HG02840 (cell line): ENCODE measurements around the gene GMFB.

Source experiments
- ATAC-seq: cut with Tn5 transposase; IDR thresholded peaks from one replicate; pipeline ENCODE4 v1.9.1; 2021; ENCODE audit warnings: mild to moderate bottlenecking, moderate library complexity, moderate number of reproducible peaks; ENCODE audit not compliant: unreplicated experiment, low FRiP score

The GMFB gene

DNA sequence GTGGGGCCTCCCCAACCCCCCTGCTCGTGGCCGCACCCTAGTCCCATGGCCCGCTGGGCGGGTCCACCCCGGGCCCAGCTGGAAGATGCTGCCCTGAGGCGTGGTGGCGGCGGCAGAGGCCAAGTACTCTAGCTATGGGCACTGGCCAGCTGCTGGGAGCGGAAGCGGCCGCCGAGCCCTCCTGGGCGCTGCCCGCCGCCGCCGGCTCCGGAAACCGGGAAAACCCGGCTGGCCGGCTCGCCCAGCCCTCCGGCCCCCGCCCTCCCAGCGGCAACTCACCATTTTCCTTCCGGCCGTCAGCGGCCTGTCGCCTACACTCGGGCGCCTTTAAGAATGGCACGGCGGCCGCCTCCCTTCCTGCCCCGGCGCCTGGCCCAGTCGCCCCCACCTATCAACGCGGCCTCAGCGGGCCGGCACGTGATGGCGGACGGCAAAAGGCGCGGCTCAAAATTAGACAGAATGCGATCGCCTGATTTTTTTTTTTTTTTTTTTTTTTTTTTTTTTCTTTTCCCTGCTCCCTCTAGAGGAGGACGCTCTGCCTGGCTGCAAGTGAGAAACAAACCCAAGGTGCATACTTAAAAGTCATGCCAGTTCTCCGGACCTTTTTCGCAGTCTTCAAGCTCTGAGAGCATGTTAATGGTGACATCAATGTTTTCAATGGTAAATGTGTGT lies at the start of gene GMFB:
Gene GMFB, minus strand, starts transcription at position 335 of the 672 bp plus-strand sequence. Its CDS starts 53 bp downstream, at position 282.
- ATAC-seq = peak; percentile 88

DNA sequence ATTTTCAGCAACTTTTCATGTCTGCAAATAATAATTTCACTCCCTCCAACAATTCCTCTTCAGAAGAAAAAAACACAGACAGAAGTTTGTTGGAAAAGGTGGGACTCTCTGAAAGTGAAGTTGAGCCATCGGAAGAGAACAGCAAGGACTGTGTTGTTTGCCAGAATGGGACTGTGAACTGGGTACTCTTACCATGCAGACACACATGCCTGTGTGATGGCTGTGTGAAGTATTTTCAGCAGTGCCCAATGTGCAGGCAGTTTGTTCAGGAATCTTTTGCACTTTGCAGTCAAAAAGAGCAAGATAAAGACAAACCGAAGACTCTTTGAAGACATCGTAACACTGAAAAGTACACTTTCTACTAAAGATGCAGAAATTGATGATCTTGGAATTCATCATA lies 49.3 kb upstream of the GMFB start:
- no peak for ATAC-seq

DNA sequence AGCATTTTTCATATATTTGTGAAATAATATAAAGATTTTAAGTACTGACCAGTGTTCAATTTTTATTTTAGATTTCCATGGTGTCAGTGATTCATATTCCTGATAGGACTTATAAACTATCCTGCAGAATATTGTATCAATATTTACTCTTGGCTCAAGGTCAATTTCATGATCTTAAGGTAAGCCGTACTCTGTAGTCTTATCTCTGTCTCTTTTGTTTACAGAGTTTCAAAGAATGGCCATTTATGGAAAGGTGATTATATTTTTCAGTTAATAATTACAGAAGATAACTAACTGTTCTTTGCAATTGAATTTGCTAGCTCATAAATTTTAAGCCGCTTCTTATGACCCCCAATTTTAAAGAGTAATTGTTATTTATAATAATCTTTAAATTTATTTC lies 48.9 kb upstream of the GMFB start:
- no peak for ATAC-seq

DNA sequence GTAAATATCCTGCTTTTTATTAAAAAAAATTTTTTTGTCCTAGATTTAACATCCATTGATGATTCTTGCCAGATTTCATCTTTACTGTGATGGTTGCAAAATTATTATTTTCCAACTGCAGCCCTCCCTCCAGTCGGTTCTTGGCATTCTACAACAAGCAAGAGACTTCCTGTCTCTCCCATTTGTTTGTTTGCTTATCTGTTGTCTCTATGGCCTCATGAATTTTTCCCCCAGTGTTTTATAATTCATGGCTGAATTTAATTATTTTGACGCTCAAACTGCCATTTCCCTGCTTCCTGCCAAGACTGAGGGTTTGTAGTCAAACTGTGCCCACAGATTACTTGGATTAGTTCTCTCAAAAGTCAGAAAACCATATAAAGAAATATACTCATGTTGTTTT lies 46.9 kb upstream of the GMFB start:
- ATAC-seq = no peak

GRCh38 chr14:54535126-54535525 lies 46.3 kb upstream of the GMFB start:
- ATAC-seq = no peak

- no peak for ATAC-seq
These were observed 44.3 kb upstream of the GMFB start for GRCh38 chr14:54533100-54533499.

DNA sequence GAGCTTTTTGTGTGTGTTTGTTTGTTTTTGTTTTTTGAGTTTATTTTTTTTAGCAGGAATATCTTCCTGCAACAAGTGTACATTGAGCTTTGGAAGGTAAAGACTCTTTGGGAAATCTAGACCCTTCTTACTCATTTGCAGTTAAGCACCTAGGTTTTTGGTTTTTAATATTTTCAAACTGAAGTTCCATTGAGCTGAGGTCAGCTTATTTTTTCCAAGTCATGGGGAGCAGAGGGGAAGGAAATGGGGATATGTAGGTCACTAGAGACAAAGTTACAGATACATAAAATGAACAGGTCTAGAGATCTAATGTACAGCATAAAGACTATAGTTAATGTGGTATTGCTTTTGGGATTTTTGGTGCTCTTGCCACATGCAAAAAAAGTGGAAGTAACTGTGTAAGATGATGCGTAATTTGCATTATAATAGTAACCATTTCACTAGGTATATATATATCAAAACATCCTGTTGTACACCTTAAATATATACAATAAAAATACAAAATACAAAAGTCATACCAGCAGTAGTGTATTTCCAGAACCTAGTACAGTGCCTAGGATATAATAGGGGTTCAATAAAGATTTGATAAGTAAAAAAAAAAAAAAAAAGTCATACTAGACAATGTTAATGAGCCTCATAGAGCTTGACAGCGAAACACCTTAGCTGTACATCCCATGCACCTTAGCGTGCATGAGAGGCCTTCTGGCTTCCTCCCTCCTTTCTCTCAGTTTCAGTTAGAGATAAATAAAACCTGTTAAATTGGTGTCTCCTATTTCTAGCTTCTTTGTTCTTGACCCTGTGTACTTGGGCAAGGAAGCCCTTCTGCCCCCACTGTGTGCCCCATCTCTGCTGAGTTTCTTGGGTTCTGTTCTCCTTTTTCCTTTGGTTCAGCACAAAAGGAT lies 43.6 kb upstream of the GMFB start:
- ATAC-seq = peak; percentile 83

DNA sequence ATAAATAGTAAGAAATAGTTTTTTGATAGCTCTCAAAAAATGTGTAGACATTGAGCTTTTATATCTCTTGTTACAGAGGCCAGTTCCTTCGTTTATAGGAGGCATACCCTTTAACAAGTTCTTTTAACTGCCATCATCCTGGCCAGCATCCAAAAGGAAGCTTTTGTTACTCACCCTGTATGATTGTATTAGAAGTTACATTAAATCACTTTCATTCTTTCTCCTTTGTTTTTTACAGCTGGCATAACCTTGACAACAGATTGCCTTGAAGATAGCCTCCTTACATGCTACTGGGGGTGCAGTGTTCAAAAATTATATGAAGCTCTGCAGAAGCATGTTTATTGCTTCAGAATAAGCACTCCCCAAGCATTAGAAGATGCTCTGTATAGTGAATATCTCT lies 41.0 kb upstream of the GMFB start:
- no peak for ATAC-seq

- ATAC-seq = no peak
These were observed 40.2 kb upstream of the GMFB start for GRCh38 chr14:54528973-54529372.

DNA sequence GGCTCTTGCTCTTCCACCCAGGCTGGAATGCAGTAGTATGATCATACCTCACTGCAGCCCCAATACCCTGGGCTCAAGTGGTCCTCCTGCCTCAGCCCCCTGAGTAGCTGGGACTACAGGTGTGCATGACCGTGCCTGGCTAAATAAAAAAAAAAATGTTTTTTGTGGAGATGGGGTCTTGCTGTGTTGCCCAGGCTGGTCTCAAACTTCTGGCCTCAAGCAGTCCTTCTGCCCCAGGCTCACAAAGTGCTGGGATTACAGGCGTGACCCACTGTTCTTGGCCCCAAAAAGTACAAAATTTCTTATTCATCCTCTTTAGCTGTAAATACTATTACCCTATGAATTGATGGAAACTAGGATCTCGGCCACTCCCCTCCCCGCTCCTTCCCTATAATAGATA lies 35.6 kb upstream of the GMFB start:
- ATAC-seq = no peak

DNA sequence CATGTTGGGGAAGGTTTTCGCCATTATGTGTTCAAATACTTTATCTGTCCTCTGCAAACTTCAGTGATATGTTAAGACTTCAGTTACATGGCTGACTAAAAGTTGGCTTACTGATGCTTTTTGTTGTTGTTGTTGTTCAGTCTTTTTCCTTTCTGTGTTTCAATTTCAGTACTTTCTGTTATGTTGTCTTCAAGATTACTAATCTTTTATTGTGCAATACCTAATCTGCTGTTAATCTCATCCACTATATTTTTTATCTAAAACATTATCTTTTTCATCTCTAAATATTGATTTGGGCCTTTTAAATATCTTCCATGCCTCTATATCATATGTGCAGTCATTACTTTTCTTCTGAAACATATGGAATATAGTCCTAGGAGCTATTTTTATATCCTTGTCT lies 27.9 kb upstream of the GMFB start:
- ATAC-seq = no peak

GRCh38 chr14:54515670-54516069 lies 26.9 kb upstream of the GMFB start:
- no peak for ATAC-seq

GRCh38 chr14:54512393-54512792 lies 23.6 kb upstream of the GMFB start:
- no peak for ATAC-seq

DNA sequence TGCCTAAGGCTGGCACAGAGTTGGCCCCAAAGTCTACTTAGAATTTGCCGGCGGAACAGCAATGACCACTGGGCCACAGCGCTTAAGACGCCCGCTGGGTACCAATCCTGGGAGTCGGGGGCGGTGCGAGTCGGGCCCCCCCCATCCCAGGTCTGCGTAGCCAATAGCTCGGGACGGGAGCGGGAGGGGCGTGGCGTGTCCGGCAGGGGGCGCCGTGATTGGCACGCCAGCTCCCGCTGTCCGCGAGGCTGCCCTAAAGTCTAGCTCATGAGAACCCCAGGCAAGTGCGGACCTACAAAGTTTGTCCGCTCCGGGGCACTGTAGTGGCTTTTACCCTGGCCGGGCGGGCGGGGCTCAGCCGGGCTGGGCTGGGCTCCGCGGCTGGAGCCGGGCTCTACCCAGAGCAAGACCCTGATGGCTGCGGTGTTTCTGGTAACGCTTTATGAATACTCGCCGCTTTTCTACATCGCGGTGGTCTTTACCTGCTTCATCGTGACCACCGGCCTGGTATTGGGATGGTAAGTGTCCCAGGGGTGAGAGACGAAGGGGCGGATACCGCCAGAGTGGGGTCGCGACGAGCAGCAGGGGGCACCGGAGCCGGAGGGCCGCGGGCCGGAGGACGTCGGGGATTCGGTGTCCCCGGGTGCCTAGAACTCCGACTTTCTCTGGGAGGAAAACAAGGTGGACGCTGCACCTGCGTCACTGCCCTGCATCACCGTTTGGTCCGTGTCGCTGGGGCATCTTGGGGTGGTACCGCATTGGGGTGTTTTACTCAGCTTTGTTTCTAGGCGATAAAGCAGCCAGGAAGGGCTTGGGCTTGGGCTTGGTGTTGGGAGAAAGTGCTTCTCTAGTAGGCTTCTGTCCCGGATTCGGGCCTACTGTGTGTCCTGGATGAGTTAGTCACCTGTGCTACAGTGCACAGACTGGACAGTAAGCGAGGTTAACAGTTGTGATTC lies 21.0 kb upstream of the GMFB start, which contains the start of gene CGRRF1:
Gene CGRRF1, plus strand, starts transcription at position 361 of the 956 bp plus-strand sequence. Its CDS starts 54 bp downstream, at position 415.
- ATAC-seq = peak; percentile 95

DNA sequence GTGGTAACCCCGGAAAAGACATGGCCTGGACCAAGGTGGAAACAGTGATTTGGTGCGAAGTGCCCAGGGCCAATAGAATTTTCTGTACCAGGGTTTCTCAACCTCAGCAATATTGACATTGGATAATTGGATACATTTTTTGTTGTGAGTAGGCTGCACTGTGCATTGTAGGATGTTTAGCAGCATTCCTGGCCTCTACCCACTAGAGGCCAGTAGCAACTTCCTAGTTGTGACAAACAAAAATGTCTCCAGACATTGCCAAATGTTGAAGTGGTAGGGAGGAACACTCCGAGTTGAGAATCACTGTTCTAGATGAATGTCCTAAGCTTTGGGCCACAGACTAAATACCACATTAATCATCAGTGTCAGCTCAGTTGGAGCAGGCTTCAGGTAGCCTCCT lies 14.7 kb upstream of the GMFB start:
- no peak for ATAC-seq

GRCh38 chr14:54502602-54503001 lies 13.8 kb upstream of the GMFB start:
- ATAC-seq = no peak

- ATAC-seq = no peak
These were observed 12.7 kb upstream of the GMFB start for GRCh38 chr14:54501480-54501879.

GRCh38 chr14:54500744-54501143 lies 12.0 kb upstream of the GMFB start:
- ATAC-seq = no peak

DNA sequence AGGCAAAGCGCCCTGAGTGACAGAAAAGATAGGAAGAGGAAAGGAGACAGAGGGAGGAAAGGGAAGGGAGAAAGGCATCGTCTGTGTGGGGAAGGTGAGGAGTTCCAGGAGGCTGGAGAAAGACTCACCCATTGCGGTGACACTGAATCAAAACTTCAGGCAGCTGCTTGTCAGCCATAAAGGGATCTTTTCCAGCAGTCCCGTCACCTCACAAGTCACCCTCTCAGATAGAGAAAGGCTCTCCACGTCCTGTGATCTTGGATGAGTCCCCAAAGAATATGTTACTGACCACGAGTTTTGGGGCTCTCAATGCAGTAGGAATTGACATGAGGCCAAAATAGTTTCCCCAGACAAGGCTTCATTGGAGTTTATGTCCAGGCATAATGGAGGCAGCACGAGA lies 9.8 kb upstream of the GMFB start:
- ATAC-seq = no peak

- no peak for ATAC-seq
These were observed 9.3 kb upstream of the GMFB start for GRCh38 chr14:54498095-54498531.

DNA sequence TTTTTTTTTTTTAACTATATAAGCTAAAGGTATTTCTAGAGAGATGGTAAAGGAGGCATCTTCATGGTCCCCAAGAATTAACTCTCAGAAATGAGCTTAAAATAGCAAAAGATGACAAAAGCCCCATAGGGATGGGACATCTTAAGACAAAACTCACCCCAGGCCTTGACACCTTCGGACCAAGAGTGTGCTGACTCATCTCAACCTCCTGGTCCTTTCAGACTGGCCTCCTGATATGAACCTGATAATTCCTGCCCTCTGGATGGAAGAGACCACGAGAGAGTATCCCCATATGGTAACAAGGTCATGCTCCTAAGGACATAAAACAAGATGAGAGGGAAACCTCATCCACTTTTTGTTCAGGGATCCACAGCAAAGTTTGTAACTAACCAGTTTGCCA lies 8.4 kb upstream of the GMFB start:
- ATAC-seq = no peak
